HFFc6 (cell line): ENCODE measurements around the gene CLDN6. TPM values are rescaled to one million over a fixed set of nuclear protein-coding genes. Genes with fewer than 3 reads are reported as not detected.

Experiments
- DNase-seq: peaks from one replicate; pipeline ENCODE4 v3.0.0-alpha.2; 2018
- H3K27ac Mint-ChIP-seq: 2 replicates; pipeline ENCODE4 v1.8.0; 2020; ENCODE audit warnings: mild to moderate bottlenecking, mixed read lengths
- H3K27me3 Mint-ChIP-seq: 2 replicates; pipeline ENCODE4 v1.8.0; 2021; ENCODE audit warnings: mild to moderate bottlenecking, moderate library complexity, mixed read lengths; ENCODE audit not compliant: insufficient read depth
- H3K36me3 Mint-ChIP-seq: 2 replicates; pipeline ENCODE4 v1.8.0; 2021; ENCODE audit warnings: low read depth, mixed read lengths
- H3K4me1 Mint-ChIP-seq: 2 replicates; pipeline ENCODE4 v1.8.0; 2020; ENCODE audit warnings: low read depth, mixed read lengths
- H3K4me3 Mint-ChIP-seq: 2 replicates; pipeline ENCODE4 v1.8.0; 2020; ENCODE audit warnings: mild to moderate bottlenecking, moderate library complexity, mixed read lengths
- H3K9me3 Mint-ChIP-seq: 2 replicates; pipeline ENCODE4 v1.8.0; 2020; ENCODE audit warnings: mild to moderate bottlenecking, mixed read lengths
- total RNA-seq, 6 experiments: library from RNA; stranded (reverse); fragmentation: NEBNext Ultra II Directional; extraction: Animal tissue kit (Norgen Biotek cat#: 25700); gene quantifications; 2 replicates in 1 of 6; 3 replicates in 5 of 6; pipeline ENCODE4 v1.2.3, GENCODE V29; 2021
- TF ChIP-seq, protein P1 (sequence below): fragments of 200-600 bp; sonication (generic); IDR thresholded peaks from 2 replicates; pipeline ENCODE4 v1.5.0; 2021; ENCODE audit warnings: antibody characterized with exemption, mild to moderate bottlenecking

Gene CLDN6
- total RNA-seq, 6 experiments from 2014 or later = 0.21 TPM; not detected in 5

DNA sequence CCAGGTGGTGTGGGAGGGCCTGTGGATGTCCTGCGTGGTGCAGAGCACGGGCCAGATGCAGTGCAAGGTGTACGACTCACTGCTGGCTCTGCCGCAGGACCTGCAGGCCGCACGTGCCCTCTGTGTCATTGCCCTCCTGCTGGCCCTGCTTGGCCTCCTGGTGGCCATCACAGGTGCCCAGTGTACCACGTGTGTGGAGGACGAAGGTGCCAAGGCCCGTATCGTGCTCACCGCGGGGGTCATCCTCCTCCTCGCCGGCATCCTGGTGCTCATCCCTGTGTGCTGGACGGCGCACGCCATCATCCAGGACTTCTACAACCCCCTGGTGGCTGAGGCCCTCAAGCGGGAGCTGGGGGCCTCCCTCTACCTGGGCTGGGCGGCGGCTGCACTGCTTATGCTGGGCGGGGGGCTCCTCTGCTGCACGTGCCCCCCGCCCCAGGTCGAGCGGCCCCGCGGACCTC is 4.5 kb downstream of the CLDN6 start:
- Mint-ChIP-seq H3K27ac (no peak overlapping the region), H3K36me3 (no peaks in the 10 kb centered on the region), H3K4me3 (no peak overlapping the region), H3K4me1 (peaks cover 12% of the 10 kb centered on the region), H3K27me3 (peaks cover 27% of the 10 kb centered on the region), H3K9me3 (no peaks in the 10 kb centered on the region)
- TF ChIP-seq, protein P1, sequence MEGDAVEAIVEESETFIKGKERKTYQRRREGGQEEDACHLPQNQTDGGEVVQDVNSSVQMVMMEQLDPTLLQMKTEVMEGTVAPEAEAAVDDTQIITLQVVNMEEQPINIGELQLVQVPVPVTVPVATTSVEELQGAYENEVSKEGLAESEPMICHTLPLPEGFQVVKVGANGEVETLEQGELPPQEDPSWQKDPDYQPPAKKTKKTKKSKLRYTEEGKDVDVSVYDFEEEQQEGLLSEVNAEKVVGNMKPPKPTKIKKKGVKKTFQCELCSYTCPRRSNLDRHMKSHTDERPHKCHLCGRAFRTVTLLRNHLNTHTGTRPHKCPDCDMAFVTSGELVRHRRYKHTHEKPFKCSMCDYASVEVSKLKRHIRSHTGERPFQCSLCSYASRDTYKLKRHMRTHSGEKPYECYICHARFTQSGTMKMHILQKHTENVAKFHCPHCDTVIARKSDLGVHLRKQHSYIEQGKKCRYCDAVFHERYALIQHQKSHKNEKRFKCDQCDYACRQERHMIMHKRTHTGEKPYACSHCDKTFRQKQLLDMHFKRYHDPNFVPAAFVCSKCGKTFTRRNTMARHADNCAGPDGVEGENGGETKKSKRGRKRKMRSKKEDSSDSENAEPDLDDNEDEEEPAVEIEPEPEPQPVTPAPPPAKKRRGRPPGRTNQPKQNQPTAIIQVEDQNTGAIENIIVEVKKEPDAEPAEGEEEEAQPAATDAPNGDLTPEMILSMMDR = peak; percentile 39
- DNase-seq = no peak

DNA sequence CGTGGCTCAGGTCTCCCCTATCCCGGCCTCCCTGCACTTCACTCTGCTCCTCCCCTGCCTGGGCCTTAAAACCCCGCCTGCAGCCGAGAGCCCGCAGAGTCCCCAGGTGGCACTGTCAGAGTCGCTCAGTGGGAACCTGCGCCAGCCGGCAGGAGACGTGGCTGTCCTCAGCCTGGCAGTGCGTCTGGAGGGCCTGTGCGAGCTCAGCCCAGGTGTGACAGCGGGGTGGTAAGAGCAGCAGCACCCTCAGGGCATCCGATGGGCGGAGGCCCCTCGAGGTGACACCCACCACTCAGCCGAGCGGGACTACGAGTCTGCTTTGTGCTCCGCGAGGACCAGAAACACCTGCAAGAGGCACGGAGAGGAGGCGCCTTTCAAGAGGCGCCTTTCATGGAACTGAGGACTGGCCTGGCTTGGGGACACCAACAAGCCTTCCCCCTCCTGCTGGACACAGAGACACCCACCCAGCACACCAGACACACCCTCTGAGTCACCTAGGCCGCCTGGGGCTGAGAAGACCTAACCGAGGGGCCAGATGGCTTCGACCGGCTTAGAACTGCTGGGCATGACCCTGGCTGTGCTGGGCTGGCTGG is 5.1 kb downstream of the CLDN6 start, which contains the start of gene CLDN9:
Gene CLDN9, plus strand, starts transcription at position 96 of the 593 bp plus-strand sequence. Its CDS starts 440 bp downstream, at position 536.
- TF ChIP-seq, protein P1 = no peak
- Mint-ChIP-seq H3K9me3 (no peaks in the 10 kb centered on the region), H3K4me1 (peaks cover 17% of the 10 kb centered on the region), H3K36me3 (no peaks in the 10 kb centered on the region), H3K27ac (no peak within 1 kb of the TSS), H3K27me3 (peaks cover 27% of the 10 kb centered on the region), H3K4me3 (no peak within 1 kb of the TSS)
- DNase-seq = no peak

DNA sequence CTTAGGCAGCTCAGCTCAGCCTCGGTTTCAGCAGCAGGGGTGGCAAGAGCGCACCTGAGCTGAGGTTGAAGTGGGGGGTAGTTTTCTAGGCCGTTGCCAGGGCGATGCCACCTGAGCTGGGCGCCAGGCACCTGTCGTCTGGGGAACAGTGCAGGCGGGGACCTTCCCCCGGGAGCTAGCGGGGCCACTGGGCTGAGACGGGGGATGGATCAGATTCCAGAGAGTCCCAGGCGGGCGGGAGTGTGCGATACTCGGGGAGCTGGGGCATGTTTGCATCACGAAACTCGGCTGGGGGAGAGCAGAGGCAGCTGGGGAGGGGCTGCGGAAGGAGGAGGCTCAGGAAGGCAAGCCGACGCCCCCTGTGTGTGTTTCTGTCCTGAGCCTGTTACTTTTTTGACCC is 5.7 kb downstream of the CLDN6 start:
- Mint-ChIP-seq H3K9me3 (no peaks in the 10 kb centered on the region), H3K4me1 (peaks cover 18% of the 10 kb centered on the region), H3K36me3 (no peaks in the 10 kb centered on the region), H3K4me3 (no peak overlapping the region), H3K27ac (no peak overlapping the region), H3K27me3 (peaks cover 27% of the 10 kb centered on the region)
- TF ChIP-seq, protein P1 = no peak
- no peak for DNase-seq

DNA sequence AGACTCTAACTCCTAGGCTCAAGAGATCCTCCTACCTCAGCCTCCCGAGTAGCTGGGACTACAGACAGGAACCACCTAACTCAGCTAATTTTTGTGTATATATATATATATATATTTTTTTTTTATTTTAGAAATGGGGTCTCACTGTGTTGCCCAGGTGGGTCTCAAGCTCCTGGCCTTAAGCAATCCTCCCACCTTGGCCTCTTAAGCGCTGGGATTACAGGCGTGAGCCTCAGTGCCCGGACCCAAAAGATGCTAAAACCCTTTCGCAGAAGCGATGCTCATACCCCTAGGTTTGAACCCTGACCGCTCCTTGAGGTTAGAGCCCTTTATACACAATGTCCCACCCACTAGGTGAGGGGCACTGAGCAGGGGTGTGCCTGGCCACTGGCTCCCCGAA is 7.5 kb downstream of the CLDN6 start:
- no peak overlapping the region for H3K27ac Mint-ChIP-seq
- no peak overlapping the region for H3K4me3 Mint-ChIP-seq
- TF ChIP-seq, protein P1 = no peak
- no peaks in the 10 kb centered on the region for H3K36me3 Mint-ChIP-seq
- DNase-seq = no peak
- H3K4me1 Mint-ChIP-seq = peaks cover 18% of the 10 kb centered on the region
- H3K27me3 Mint-ChIP-seq = peaks cover 25% of the 10 kb centered on the region
- H3K9me3 Mint-ChIP-seq = no peaks in the 10 kb centered on the region

DNA sequence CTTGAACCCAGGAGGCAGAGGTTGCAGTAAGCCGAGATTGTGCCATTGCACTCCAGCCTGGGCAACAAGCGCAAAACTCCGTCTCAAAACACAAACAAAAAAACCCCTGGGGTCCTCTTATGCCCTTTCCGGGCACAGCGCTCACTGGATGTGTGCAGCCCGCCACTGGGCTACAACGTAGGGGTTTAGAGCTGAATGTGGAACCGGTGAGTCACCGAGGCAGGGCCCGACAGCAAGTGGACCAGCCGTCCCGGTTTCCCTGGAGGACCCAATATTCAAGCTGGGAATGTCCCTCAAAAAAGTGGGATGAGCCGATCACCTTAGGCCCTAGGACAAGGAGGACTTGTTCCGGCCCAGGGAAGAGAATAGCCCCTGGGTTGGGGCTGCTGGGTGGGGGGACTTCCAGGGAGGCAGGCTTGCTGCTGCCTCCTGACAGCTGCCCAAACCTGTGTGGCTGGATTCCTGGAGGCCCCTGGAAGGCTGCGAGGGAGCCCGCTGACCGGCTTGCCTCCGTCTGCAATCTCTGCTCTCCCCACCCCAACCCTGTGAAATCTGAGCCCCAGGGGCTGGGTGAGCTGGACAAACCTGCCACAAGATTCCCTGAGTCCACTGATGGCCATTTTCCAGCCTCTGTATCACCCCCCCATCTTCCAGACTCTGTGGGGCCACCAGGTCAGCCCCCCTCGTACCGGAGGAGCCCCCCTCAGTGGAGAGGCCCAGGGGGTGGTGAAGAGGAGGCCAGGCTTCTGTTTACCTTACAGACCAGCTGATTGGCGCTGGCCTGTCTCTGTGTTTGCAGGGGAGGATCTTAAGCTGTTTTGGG is 8.2 kb downstream of the CLDN6 start:
- TF ChIP-seq, protein P1 = no peak
- no peaks in the 10 kb centered on the region for H3K36me3 Mint-ChIP-seq
- no peak overlapping the region for H3K4me3 Mint-ChIP-seq
- no peak overlapping the region for H3K27ac Mint-ChIP-seq
- H3K9me3 Mint-ChIP-seq = no peaks in the 10 kb centered on the region
- H3K27me3 Mint-ChIP-seq = peaks cover 25% of the 10 kb centered on the region
- no peak for DNase-seq
- H3K4me1 Mint-ChIP-seq = peaks cover 18% of the 10 kb centered on the region
